ENCODE measurements around the gene MTNR1A.

GRCh38 chr4:186581421-186581820 lies 26.1 kb upstream of the MTNR1A start:
- TF ChIP-seq CTCF (IDR thresholded peaks at IDR 0.05) (no peak), POLR2A (IDR thresholded peaks at IDR 0.05) (no peak)

Data from thyroid gland (tissue), 4 donors.